NCI-H774 (cell line): Measurements from ENCODE around the gene SNCA.

Experiments
- DNase-seq: peaks from one replicate; lab custom pipeline; 2025; lab: John Stamatoyannopoulos, UW

The SNCA gene

DNA sequence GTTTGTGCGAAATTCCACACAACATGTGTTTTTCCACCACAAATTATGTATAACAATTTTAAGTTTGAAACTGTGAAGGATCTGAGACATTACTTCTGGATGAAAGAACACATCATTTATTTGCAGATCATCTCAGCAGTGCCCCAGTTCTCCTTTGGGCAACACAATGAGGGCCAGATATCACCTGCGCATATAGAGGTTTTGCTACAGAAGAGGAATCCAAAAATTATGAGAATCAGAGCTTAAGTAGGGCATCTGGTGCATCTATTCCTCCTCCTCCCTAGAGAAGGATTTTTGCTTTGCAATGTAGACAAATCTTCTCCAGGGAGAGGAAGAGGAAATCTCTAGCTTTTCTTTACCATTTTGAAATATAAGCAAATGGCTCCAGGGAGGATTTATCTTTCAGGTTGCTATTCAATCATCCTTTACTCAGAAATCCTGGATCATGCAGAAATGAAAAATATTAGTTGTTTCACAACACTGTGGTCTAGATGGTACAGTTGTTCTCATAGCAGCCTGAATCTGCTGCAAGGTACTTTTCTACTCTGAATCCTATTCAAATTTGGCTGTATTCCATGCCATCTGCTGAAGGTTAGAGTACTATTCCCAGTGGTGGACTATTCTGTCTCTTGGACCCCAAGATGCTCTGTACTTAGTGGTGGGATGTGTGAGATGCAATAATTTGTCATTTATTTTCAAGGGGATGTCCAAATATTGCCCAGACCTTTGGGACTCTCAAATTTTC, 132.1 kb downstream of the SNCA start:
- DNase-seq: no peak

DNA sequence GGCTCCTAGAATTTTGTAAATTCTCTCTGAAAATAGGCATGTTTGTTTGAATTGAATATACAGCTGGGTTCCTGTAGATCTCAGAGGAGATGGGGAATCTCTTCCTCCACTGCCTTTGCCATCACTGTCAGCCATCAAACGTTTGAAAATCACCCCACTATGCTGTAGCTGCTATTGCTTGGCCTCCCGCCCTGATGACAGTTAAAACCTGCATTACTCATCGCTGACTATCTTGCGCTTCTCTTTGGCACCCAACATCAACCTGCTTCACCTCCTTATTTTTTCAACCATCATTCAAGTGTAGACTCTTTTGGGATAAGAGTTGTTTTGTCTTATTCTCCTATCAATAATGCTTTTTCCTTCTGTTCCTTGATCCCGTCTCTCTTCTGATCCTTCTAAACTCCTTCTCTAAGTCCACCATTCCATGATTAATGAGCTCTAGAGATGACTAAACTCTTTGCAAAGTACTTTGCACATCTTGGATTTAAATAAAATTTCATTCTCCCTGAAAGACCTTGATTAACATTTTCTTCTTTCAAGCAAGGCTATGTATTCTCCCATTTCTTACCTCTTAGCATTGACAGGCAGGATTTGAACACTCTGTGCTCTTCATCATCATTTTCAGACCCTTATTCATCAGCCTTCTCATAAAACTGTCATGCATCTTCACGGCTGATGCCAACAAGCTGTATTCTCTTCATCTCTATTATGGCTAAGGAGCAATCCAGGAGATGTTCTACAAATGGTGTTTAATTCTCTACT, 133.0 kb downstream of the SNCA start:
- DNase-seq: no peak

DNA sequence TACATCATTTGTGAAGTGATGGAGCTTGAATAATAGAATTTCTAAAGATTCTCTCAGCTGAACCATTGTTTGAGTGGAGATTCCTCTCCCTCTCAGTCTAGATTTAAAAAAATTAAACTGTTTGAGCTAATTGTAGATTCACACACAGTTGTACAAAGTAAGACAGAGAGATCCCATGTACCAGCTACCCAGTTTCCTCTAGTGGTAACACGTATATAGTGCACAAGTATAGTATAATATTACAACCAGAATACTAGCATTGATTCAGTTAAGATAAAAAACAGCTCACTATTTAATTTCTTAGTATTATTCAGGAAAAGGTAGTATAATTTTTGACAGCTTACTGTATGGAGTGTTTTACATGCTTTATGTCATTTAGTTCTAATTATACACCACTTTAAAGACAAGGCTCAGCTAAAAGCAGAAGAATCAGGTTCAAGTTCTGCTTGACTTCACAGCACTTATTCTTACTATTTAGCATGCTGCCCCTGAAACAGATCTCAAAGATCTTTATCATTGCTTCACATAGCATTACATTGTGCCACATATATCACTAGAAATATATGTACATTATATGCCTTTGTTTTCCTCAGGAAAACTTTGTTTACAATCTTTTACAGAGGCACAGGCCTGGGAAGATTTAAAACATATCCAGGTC, 136.1 kb downstream of the SNCA start:
- no peak for DNase-seq

DNA sequence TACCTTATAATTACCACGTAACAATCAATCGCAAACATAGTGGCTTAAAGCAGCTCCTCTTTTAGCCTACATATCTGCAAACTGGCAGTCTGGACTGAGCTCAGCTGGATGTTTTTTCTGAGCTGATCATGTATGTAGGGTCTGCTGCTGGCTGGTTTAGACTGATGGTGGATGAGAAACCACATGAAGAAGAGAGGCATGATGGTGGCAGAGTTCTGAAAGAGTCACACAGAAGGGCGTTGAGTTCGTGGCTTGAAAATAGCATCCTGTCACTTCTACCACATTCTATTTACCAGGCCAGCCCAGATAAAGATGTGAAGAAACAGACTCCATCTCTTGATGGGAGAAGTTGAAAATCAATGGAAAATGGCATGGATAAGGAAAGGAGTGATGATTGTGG, 151.3 kb downstream of the SNCA start:
- no peak for DNase-seq

DNA sequence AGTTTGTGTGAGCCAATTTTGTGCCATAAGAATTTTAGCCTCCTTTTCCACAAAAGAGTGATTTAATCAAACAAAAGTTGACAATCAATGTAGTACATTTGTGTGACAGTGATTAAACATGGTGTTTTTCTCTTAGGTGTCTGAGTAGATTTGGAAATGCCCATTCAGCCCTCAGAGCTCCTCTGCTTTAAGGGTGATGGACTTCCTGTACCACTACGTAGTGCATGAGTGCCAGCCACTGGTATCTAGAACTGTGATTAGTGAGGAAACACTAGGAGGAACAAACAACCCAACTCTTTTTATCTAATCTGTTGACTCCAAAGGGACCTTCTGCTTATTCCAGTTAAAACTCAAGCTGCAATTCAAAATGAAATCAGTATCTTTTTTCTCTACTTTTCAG, 151.7 kb downstream of the SNCA start:
- DNase-seq: no peak

DNA sequence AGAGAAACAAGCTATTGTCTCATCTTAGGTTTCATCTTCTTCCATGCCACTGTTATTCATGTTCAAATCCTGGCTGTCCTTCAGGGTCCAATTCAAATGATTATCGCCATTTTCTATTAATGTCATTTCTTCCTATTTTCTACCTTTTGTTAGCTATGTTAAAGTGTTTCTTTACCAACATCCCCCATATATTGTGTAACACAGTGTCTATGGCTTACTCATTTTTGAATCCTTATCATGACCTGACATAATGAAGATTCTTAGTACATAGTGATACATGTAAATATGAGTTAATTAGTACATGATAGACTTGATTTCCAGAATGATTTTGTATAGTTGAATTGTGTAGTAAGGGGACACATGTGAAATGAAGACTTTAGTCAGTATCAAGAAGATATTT, 152.4 kb downstream of the SNCA start:
- no peak for DNase-seq

DNA sequence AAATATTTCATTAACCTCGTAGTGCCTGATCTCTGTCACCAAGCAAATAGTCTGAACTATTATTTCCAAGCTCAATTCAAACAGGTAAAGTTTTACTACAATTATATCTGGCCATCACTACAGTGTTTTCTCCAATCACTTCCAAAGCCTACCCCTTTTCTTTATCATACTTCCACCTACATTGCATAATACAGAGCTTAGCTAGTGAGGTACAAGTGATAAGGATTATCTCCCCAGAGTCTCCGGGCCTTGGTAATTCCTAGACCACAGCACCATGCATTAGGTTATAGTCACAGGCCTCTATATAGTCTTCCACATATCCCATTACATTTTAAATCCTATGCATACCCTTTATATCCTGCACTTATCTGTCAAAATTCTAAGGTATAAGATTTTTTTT, 154.2 kb downstream of the SNCA start:
- no peak for DNase-seq

DNA sequence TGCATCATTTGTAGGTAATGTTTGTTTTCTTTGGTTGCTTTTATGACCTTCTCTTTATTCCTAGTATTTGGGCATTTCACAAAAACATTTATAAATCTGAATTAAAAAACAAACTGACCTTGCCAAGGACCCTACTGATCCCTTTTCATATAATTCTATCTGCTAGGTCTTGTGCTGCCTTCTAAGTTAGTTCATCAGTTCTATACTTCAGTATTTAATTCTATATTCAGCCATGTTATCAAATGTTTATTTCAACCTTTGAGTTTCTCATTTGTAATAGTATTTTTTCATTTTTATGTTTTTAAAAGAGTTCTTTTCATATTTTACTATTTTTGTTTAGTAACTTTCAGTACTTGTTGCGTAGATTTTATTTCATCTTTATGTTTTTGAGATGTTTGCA, 155.3 kb downstream of the SNCA start:
- no peak for DNase-seq

DNA sequence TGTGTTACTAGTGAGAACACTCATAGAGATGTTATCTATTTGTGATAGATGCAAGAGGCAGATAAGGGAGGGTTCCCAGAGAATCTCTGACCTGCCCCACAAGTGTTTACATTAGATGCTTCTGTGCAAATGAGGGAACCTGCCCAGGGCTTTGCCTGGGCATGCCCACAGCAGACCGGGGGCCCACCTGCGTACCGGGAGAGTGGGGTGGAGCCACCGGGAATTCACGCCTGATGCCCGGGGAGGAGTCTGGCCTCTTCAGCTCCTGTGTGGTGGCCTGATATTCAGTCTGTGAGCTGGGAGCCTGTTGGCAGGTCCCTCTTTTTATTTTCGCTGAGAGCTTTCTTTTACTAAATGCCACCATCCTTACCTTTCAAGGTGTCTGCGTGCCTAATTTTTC, 155.7 kb downstream of the SNCA start:
- no peak for DNase-seq

DNA sequence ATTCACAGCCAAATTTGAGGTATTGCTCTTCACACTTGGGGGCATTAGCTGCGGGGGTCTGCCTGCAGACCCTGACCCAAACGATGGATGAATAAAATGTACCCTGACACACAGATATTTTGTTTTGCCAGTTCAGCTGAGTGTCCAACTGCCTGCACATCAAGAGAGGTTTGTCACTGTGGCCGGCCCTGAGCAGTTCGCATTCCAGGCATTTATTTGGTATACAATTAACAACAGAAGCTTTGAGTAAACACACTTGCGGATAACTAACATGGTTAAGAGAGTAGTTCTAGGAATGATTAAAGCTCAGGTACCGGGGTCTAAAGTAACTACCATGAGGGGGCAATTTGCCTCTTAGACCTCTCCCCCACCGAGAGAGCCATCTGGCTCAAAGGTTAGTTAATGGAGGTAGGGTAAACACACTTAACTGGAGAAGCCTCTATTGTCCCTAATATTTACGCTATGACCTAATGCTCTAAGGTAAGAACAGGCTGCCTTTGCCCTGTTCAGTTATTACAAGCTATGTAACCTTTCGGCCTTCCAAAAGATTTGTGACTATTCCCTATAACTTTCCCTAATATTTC, 162.0 kb downstream of the SNCA start:
- DNase-seq: peak; percentile 53
